CD4-positive, CD25-positive, alpha-beta regulatory T cell (primary cell): ENCODE results near the gene PRKCA. TPM values are rescaled to one million over a fixed set of nuclear protein-coding genes. Genes with fewer than 3 reads are reported as not detected.
A peak's percentile ranks its signal among the peaks of the same experiment; 100 is the strongest.

ENCODE experiments used
- ATAC-seq, 2 donors: fragments of 150-1000 bp; cut with Tn5 transposase; one replicate each; pipeline ENCODE4 v1.10.0; 2021; ENCODE audit warnings: low read depth in 2 of 2, moderate number of reproducible peaks in 2 of 2, moderate library complexity in 1 of 2
- DNase-seq, 3 donors: peaks; one replicate each; pipeline versions ENCODE4 v3.0.0 to v3.0.0-alpha.2; 2012 to 2022; ENCODE audit warnings: mixed read lengths in 1 of 3
- H3K27ac ChIP-seq: one replicate; pipeline ENCODE4 v1.7.0; 2013; ENCODE audit warnings: mild to moderate bottlenecking, low read length; ENCODE audit not compliant: insufficient read depth, poor library complexity, severe bottlenecking
- H3K27me3 ChIP-seq: one replicate; pipeline ENCODE4 v1.7.0; 2013; ENCODE audit warnings: low read length; ENCODE audit not compliant: control insufficient read depth, insufficient read depth
- H3K36me3 ChIP-seq: one replicate; pipeline ENCODE4 v1.7.0; 2013; ENCODE audit warnings: mild to moderate bottlenecking, low read length, moderate library complexity; ENCODE audit not compliant: control insufficient read depth, insufficient read depth
- H3K4me1 ChIP-seq: 2 replicates; pipeline ENCODE4 v1.7.0; 2013; ENCODE audit warnings: mild to moderate bottlenecking, low read length; ENCODE audit not compliant: insufficient read depth, control insufficient read depth, poor library complexity, severe bottlenecking
- H3K4me3 ChIP-seq: one replicate; pipeline ENCODE4 v1.7.0; 2013; ENCODE audit warnings: low read depth, mild to moderate bottlenecking, low read length, moderate library complexity
- H3K9me3 ChIP-seq, 2 experiments: 1 replicate in 1 of 2; 2 replicates in 1 of 2; pipeline ENCODE4 v1.7.0; 2013; ENCODE audit warnings: low read length in 2 of 2, mild to moderate bottlenecking in 1 of 2, moderate library complexity in 1 of 2; ENCODE audit not compliant: control insufficient read depth in 2 of 2
- H3K27ac Mint-ChIP-seq, 3 donors: one replicate each; pipeline ENCODE4 v1.8.0; 2020 to 2022; ENCODE audit warnings: mild to moderate bottlenecking in 3 of 3, mixed read lengths in 3 of 3, moderate library complexity in 2 of 3
- H3K27me3 Mint-ChIP-seq: one replicate; pipeline ENCODE4 v1.8.0; 2022; ENCODE audit warnings: mild to moderate bottlenecking, mixed read lengths
- H3K36me3 Mint-ChIP-seq: one replicate; pipeline ENCODE4 v1.8.0; 2020; ENCODE audit warnings: mixed read lengths
- H3K4me1 Mint-ChIP-seq, 4 donors: one replicate each; pipeline ENCODE4 v1.8.0; 2020 to 2022; ENCODE audit warnings: mixed read lengths in 4 of 4, mild to moderate bottlenecking in 1 of 4
- H3K4me3 Mint-ChIP-seq, 4 donors: one replicate each; pipeline ENCODE4 v1.8.0; 2020 to 2022; ENCODE audit warnings: mild to moderate bottlenecking in 4 of 4, mixed read lengths in 4 of 4, moderate library complexity in 3 of 4
- H3K9me3 Mint-ChIP-seq, 7 donors: one replicate each; pipeline ENCODE4 v1.8.0; 2020 to 2022; ENCODE audit warnings: mixed read lengths in 7 of 7, mild to moderate bottlenecking in 3 of 7, moderate library complexity in 2 of 7
- polyA plus RNA-seq, 4 donors: library from polyadenylated mRNA; unstranded; fragments of 300-500 nt; fragmentation: Illumina TruSeq; gene quantifications; one replicate each; pipeline ENCODE4 v1.2.3, GENCODE V29; 2021
- total RNA-seq: library from RNA; stranded (reverse); gene quantifications from one replicate; pipeline ENCODE4 v1.2.3, GENCODE V29; 2022

PRKCA gene
- total and polyA plus RNA-seq, 5 donors from 2014 or later = 0.60 to 84.0 (median 2.0) TPM

DNA sequence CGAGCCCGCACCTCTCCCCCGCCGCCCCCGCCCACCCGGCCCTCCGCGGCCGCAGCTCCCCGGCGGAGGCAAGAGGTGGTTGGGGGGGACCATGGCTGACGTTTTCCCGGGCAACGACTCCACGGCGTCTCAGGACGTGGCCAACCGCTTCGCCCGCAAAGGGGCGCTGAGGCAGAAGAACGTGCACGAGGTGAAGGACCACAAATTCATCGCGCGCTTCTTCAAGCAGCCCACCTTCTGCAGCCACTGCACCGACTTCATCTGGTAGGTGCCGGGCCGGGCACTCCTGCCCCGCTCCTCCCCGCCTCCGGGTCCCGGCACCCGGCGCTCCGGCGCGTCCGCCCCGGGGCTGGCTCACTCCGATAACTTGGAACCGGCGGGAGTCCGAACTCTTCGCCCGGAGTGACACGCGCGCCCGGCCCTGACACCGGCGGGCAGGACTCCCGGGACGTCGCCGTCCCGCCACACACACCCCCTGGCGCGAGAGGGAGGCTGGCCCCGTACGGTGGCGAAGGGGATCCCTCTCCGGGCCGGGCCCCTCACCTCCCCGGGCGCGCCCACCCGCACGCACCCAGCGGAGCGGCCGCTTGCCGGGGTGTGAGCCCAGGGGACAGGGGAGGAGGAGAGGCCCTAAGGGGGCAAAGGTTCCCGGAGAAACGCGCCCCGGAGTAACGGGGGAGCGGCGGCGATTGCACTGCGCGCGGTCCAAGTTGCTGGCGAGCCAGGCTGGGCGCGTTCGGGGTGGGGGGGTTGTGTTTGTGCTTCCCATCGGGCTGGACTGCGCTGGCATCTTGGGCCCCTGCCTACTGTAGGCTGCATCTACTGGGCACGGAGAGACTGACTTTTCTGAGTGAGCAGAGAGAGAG is 581 bp downstream of the PRKCA start:
- Histone ChIP-seq H3K36me3 (no peaks in the 10 kb centered on the region), H3K27me3 (no peaks in the 10 kb centered on the region), H3K4me1 (peaks cover 42% of the 10 kb centered on the region), H3K27ac (peak overlapping the region; percentile 53), H3K4me3 (peak overlapping the region; percentile 79), H3K9me3 (no peaks in the 10 kb centered on the region)
- Mint-ChIP-seq H3K27ac (peak overlapping the region; percentile 72 to 97 (median 92)), H3K9me3 (peaks cover 0 to 2% (median 0%) of the 10 kb centered on the region in 7 donors), H3K4me1 (peaks cover 29 to 67% (median 52%) of the 10 kb centered on the region in 4 donors), H3K36me3 (peaks cover 14% of the 10 kb centered on the region), H3K27me3 (peaks cover 10% of the 10 kb centered on the region), H3K4me3 (peak overlapping the region; percentile 91 to 99 (median 98))
- DNase-seq (peak; percentile 38 to 53 (median 51)), ATAC-seq (peak; percentile 35)

DNA sequence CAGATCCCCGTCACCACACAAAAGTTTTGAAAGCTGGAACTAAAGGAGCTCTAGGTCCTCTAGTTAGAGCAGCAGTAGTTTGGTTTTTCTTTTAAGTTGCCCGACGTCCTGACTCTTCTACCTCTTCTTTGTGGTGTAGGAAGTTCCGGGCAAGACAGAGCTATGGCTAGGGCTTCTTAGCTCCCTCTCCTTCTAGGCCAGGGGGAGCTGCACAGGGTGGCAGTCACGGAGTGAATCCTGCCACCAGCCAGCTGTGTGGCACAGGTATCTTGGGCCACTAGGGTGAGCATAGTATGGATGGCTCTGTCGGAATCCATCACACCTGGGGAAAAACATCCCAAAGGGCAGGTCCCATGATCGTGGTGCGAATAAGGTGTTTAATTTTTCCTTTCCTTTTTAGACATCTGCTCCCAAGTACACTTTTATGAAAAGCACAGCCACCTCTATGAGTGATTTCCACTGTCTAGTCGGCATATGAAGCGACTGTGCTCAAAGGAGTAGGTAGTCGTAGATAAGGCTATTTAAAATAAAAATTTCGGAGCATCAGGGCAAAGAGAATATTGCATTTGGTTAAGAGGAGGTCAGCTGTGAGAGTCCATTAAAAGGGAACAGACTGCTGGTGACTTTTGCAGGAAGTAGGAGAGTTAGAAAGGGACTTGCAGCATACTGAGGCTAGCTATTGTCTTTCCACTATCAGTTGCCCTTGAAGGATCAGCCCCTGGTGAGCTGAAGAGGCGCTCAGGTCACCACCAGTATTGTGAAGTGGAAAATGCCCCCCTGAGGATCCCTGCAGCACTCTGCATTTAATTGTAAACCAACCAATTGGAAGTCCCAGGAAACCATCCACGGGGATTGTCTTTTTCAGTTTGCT is 2.1 kb downstream of the PRKCA start:
- Mint-ChIP-seq H3K36me3 (peaks cover 26% of the 10 kb centered on the region), H3K9me3 (peaks cover 0 to 2% (median 0%) of the 10 kb centered on the region in 7 donors), H3K4me3 (peak overlapping the region; percentile 91 to 99 (median 98)), H3K27ac (peak overlapping the region; percentile 92 to 97 (median 92)), H3K4me1 (peaks cover 39 to 74% (median 62%) of the 10 kb centered on the region in 4 donors), H3K27me3 (peaks cover 6% of the 10 kb centered on the region)
- Histone ChIP-seq H3K4me1 (peaks cover 42% of the 10 kb centered on the region), H3K36me3 (no peaks in the 10 kb centered on the region), H3K4me3 (peak overlapping the region; percentile 90), H3K9me3 (no peaks in the 10 kb centered on the region), H3K27me3 (no peaks in the 10 kb centered on the region), H3K27ac (peak overlapping the region; percentile 30)
- DNase-seq (peak in 1 of 3 donors; percentile 63), ATAC-seq (no peak)

DNA sequence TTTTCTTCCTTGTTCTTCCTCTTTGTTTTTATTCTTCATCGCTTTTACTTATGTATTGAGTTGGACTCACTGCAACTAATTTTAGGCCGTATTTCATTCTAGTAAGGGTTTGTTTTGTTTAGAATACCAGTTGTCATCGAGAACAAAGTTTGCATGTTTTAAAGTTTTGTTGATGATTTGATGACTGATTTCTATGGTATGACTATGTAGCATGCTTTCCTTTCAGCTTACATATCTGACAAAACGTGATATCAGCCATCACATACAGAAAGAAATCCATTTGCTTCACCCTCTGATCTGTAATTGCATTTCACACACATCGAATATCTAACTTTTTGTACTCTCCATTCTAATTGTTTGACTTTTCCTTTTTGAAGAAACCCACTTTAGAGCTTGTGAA is 4.0 kb downstream of the PRKCA start:
- no peaks in the 10 kb centered on the region for H3K9me3 ChIP-seq
- peak in 1 of 3 donors; percentile 29 for DNase-seq
- peak overlapping the region; percentile 90 for H3K4me3 ChIP-seq
- no peaks in the 10 kb centered on the region for H3K36me3 ChIP-seq
- H3K9me3 Mint-ChIP-seq = peaks cover 0 to 2% (median 0%) of the 10 kb centered on the region in 7 donors
- H3K4me3 Mint-ChIP-seq = peak overlapping the region; percentile 71 to 84 (median 78)
- peaks cover 37% of the 10 kb centered on the region for H3K4me1 ChIP-seq
- H3K27me3 ChIP-seq = no peaks in the 10 kb centered on the region
- ATAC-seq = no peak
- H3K36me3 Mint-ChIP-seq = peaks cover 35% of the 10 kb centered on the region
- peaks cover 34 to 75% (median 65%) of the 10 kb centered on the region in 4 donors for H3K4me1 Mint-ChIP-seq
- H3K27ac Mint-ChIP-seq = peak overlapping the region; percentile 6 to 95 (median 59)
- no peak overlapping the region for H3K27ac ChIP-seq
- peaks cover 3% of the 10 kb centered on the region for H3K27me3 Mint-ChIP-seq

DNA sequence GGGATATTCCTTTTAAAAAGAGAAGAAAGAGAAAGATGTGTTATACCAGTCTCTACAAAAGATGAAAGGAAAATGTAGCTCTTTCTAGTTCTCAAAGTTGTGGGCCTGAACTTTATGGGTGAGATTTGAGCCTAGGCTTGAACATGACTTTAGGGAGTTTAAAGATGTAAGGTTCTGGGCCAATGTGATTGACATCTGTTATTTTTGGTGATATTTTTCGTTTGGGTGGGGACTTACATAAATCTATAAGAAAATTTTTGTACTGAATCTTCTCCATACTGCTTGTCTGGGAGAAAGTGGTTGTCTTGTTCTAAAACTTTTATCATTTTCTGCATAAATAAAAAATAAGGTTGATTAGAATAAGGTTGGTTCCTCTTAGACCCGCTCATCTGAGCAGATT is 4.8 kb downstream of the PRKCA start:
- Mint-ChIP-seq H3K27ac (peak overlapping the region in 1 of 3 donors; percentile 6), H3K9me3 (no peaks in the 10 kb centered on the region), H3K36me3 (peaks cover 35% of the 10 kb centered on the region), H3K4me3 (peak overlapping the region in 1 of 4 donors; percentile 84), H3K4me1 (peaks cover 31 to 77% (median 65%) of the 10 kb centered on the region in 4 donors), H3K27me3 (no peaks in the 10 kb centered on the region)
- peak overlapping the region; percentile 33 for H3K4me3 ChIP-seq
- H3K36me3 ChIP-seq = no peaks in the 10 kb centered on the region
- DNase-seq (no peak), ATAC-seq (no peak)
- no peaks in the 10 kb centered on the region for H3K9me3 ChIP-seq
- H3K27ac ChIP-seq = no peak overlapping the region
- no peaks in the 10 kb centered on the region for H3K27me3 ChIP-seq
- H3K4me1 ChIP-seq = peaks cover 31% of the 10 kb centered on the region

DNA sequence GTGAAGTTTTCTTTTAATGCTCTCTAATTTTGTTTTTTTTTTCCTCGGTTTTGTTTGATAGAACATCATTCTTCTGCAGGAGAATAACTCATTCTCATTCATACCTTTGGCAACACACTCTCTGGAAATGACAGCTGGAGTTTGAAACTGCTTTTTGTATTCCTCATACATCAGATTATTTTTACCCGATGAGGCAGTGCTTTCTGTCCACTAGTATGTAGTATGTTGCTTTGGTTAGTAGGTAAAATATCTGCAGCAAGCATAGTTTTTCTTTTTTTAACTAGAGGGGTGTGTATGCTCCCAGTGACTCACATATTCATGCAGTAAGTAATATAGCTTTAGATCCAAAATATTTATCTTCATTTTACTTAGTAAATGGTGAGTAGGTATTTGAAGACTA is 6.4 kb downstream of the PRKCA start:
- no peak overlapping the region for H3K27ac ChIP-seq
- peak overlapping the region in 2 of 4 donors; percentile 16 to 22 for H3K4me3 Mint-ChIP-seq
- no peak for ATAC-seq
- H3K27me3 ChIP-seq = no peaks in the 10 kb centered on the region
- peak overlapping the region in 2 of 3 donors; percentile 45 to 60 for H3K27ac Mint-ChIP-seq
- no peaks in the 10 kb centered on the region for H3K9me3 ChIP-seq
- peaks cover 35% of the 10 kb centered on the region for H3K36me3 Mint-ChIP-seq
- no peaks in the 10 kb centered on the region for H3K27me3 Mint-ChIP-seq
- H3K4me1 Mint-ChIP-seq = peaks cover 40 to 91% (median 80%) of the 10 kb centered on the region in 4 donors
- H3K9me3 Mint-ChIP-seq = no peaks in the 10 kb centered on the region
- peaks cover 32% of the 10 kb centered on the region for H3K4me1 ChIP-seq
- no peak for DNase-seq
- H3K36me3 ChIP-seq = no peaks in the 10 kb centered on the region
- H3K4me3 ChIP-seq = no peak overlapping the region

DNA sequence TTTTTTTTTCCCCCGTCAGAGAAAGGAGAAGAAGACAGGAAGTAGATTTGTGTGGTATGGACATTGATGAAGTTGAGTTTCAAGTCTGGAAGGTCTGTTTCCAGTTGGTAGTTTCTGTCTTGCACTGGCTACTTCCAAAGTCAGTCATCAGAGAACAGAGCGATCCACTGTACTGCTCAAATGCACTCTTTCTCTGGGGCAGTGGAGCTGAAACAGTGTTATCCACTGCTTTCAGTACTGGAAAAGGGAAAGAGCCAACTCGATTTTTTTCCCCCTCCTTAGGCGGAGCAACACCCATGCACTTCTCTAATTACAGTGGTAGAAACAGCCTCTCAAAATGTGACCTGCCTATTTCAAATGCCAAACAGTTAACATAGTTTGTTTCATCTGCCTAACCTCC is 7.4 kb downstream of the PRKCA start:
- H3K4me1 ChIP-seq = peaks cover 28% of the 10 kb centered on the region
- peak overlapping the region; percentile 49 to 84 (median 60) for H3K27ac Mint-ChIP-seq
- no peak for ATAC-seq

DNA sequence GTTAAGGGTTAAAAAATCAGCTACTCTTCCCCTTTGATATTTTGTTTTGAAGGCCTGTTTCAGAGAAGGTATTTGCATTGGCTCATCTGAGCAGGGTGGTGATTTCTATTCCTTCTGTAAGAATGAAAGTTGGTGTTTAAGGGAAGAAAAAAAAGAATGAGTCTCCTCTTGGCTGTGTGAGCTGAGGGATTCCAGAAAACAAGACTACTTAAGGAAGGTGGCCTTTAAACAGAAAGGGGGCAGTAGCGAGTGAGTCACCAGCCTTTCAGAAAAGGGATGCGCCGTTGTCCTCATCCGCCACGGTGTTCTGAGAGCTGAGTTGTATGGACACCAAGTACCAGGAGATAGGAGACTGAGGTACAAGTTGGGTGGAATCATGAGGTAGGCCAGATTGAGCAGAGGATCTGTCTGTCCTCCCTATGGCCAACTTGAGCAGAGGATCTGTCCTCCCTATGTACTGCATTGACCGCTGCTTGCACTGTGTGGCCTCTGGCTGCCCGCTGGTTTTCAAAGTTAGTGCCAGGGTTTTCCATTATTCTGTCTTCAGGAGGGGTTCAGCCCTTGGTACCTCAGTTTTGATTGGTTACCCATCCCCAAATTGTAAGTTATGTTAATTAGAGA is 8.2 kb downstream of the PRKCA start:
- peaks cover 20% of the 10 kb centered on the region for H3K4me1 ChIP-seq
- peak overlapping the region; percentile 16 for H3K4me3 ChIP-seq
- H3K27me3 ChIP-seq = no peaks in the 10 kb centered on the region
- Mint-ChIP-seq H3K36me3 (peaks cover 35% of the 10 kb centered on the region), H3K27me3 (no peaks in the 10 kb centered on the region), H3K27ac (peak overlapping the region; percentile 60 to 87 (median 84)), H3K9me3 (no peaks in the 10 kb centered on the region), H3K4me1 (peaks cover 37 to 90% (median 79%) of the 10 kb centered on the region in 4 donors), H3K4me3 (peak overlapping the region; percentile 22 to 72 (median 28))
- ATAC-seq = peak in 1 of 2 donors; percentile 35
- H3K27ac ChIP-seq = no peak overlapping the region
- peak in 1 of 3 donors; percentile 43 for DNase-seq
- no peaks in the 10 kb centered on the region for H3K9me3 ChIP-seq
- no peaks in the 10 kb centered on the region for H3K36me3 ChIP-seq

More for the DNA sequence above, 7.4 kb downstream of the PRKCA start:
- Histone ChIP-seq H3K27me3 (no peaks in the 10 kb centered on the region), H3K27ac (no peak overlapping the region), H3K36me3 (no peaks in the 10 kb centered on the region), H3K9me3 (no peaks in the 10 kb centered on the region), H3K4me3 (peak overlapping the region; percentile 16)
- Mint-ChIP-seq H3K4me3 (peak overlapping the region in 3 of 4 donors; percentile 22 to 72 (median 37)), H3K27me3 (no peaks in the 10 kb centered on the region), H3K9me3 (no peaks in the 10 kb centered on the region), H3K36me3 (peaks cover 35% of the 10 kb centered on the region), H3K4me1 (peaks cover 37 to 92% (median 82%) of the 10 kb centered on the region in 4 donors)
- peak in 1 of 3 donors; percentile 27 for DNase-seq
